ENCODE measurements around the gene GBA2.

GBA2 gene

DNA sequence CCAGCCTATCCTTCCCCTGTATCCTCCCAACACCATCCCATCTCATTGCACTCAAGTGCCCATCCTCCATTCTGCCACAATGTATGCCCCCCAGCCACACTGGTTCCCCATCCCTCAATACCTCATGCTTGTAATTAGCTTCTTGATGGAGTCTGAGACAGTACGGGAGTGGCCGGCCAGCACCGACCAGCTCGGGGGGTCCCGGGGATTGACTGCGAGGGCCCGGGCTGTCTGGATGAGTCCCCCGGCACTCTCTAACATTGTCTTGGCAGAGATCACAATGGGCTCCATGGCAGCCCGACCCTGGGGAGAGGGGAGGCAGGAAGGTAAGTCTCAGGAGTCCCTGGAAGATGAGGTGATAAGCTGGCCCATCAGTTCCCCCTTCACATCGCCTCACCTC, 42.1 kb downstream of the GBA2 start:
- H3K27ac ChIP-seq = no peak overlapping the region
- TF ChIP-seq, protein P1, sequence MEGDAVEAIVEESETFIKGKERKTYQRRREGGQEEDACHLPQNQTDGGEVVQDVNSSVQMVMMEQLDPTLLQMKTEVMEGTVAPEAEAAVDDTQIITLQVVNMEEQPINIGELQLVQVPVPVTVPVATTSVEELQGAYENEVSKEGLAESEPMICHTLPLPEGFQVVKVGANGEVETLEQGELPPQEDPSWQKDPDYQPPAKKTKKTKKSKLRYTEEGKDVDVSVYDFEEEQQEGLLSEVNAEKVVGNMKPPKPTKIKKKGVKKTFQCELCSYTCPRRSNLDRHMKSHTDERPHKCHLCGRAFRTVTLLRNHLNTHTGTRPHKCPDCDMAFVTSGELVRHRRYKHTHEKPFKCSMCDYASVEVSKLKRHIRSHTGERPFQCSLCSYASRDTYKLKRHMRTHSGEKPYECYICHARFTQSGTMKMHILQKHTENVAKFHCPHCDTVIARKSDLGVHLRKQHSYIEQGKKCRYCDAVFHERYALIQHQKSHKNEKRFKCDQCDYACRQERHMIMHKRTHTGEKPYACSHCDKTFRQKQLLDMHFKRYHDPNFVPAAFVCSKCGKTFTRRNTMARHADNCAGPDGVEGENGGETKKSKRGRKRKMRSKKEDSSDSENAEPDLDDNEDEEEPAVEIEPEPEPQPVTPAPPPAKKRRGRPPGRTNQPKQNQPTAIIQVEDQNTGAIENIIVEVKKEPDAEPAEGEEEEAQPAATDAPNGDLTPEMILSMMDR (conservative IDR thresholded peaks at IDR 0.05; ENCODE audit: low read depth) = no peak
- ChIA-PET CTCF (interaction anchor here (2.0 kb wide), 1 partner anchor 11 kb away, joined by 10 read pairs; no protein-coding TSS in a partner anchor), POLR2A (ENCODE audit: low non-redundant PET) (no interaction called here)
- no peak for DNase-seq (ENCODE audit: low spot score)

DNA sequence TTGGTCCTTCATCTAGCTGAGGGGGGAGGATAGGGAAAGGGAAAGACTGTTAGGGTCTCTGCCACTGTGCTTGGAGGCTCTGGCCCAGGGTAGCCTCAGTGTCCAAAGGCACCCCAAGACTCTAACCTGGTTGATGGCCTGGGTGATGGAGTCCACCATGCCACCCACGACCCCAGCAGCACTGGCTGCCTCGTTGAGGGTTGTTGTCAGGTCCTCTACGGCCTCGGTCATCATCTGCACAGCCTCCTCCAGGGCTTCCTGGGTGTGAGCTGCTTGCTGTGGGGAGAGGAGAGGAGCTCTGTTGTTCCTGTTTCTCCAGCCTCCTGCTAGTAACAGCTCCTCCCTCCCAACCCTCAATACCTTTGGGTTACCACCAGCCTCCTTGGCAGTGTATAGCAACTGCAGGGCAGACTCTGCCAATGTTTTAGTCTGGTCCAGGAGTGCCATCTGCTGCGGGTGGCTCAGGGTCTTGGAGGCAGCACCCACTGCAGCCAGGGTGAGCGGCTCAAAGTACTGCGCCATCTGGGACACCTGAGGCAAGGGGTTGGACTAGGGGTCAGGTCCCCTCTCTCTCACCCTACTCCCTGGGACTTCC, 43.1 kb downstream of the GBA2 start:
- POLR2A ChIA-PET (ENCODE audit: low non-redundant PET) = no interaction called here

DNA sequence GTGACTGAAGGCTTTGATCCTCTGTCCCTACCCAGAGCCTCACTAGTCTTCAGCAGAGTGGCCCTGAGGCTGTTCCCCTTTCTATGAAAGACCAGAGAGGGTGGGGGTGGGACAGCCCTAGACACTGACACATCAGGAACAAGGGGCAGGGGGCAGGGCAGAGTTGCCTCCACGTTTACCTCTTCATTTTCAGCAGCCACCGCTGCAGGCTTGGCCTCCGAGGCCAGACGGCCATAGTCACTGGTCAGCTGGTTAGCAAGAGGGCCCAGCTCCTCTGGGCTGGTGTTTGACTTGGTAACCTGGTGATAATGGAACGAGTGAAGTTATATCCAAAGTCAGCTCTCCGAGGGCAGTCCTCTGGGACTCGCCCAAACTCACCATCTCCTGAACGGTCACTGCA, 43.7 kb downstream of the GBA2 start:
- ChIA-PET POLR2A (ENCODE audit: low non-redundant PET) (no interaction called here), CTCF (interaction anchor here (0.6 kb wide), 1 partner anchor 68 kb away, joined by 3 read pairs; no protein-coding TSS in a partner anchor)
- TF ChIP-seq, protein P1 (conservative IDR thresholded peaks at IDR 0.05; ENCODE audit: low read depth) = no peak
- H3K27ac ChIP-seq = no peak overlapping the region
- DNase-seq (ENCODE audit: low spot score) = no peak

More for the DNA sequence above, 43.1 kb downstream of the GBA2 start:
- no peak overlapping the region for H3K27ac ChIP-seq
- no peak for DNase-seq (ENCODE audit: low spot score)
- CTCF ChIA-PET = interaction anchor here (0.6 to 0.7 kb wide), 2 partner anchors 67 to 1067 kb away, joined by 3 read pairs; no protein-coding TSS in a partner anchor
- TF ChIP-seq, protein P1 (conservative IDR thresholded peaks at IDR 0.05; ENCODE audit: low read depth) = no peak

DNA sequence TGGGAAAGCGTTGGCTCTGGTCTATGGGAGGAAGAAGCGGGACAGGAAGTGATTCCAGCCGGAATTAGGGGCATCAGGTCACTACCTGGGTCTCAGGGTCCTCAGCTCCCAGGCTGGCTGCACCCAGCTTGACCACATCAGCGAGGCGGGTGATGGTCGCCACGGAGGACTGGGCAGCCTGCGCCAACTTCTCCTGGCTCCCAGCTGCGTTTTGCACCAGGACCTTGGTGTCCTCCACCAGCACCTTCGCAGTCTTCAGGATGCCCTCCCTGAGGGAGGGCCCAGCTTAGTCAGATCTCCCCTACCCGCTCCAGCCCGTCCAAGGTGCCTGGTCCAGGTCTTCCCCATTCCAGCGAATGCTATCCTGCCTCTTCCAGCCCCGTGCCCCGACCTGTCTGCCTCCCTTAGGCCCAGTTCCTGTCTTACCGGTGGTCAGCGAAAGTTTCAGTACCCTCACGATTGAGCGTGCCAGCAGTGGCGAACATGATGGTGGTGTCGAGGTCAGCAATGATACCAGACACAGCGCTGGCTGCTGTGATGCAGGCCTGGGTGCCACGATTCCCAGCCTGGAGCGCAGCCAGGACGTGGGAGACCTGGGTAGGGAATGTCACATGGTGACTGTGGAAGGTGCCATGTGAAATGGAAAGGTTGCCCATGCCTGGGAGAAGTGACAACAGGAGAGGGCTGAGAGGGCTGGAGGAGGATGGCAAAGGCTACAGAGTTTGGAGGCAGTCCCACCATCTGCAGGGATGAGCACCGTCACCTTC, 44.9 kb downstream of the GBA2 start:
- H3K27ac ChIP-seq = no peak overlapping the region
- ChIA-PET POLR2A (ENCODE audit: low non-redundant PET) (no interaction called here), CTCF (interaction anchor here (0.7 to 0.9 kb wide), 2 partner anchors 92 to 364 kb away, joined by 3 to 4 read pairs; no protein-coding TSS in a partner anchor)
- DNase-seq (ENCODE audit: low spot score) = no peak
- TF ChIP-seq, protein P1 (conservative IDR thresholded peaks at IDR 0.05; ENCODE audit: low read depth) = no peak

DNA sequence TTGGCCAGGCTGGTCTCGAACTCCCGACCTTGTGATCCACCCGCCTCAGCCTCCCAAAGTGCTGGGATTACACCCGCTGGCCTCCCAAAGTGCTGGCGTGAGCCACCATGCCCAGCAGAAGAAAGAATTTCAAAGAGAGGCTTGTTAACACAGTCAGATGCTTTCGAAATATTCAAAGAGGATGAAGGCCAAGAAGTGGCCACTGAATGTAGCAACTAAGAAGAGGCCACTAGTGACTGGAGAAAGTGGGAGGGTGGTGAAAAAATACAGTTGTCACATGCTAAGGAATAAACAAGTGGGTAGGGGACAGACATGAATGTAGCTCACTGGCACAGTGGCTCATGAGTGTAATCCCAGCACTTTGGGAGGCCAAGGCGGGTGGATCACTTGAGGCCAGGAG, 46.3 kb downstream of the GBA2 start:
- no peak for DNase-seq (ENCODE audit: low spot score)
- TF ChIP-seq, protein P1 (conservative IDR thresholded peaks at IDR 0.05; ENCODE audit: low read depth) = no peak
- ChIA-PET CTCF (no interaction called here), POLR2A (ENCODE audit: low non-redundant PET) (no interaction called here)
- no peak overlapping the region for H3K27ac ChIP-seq

DNA sequence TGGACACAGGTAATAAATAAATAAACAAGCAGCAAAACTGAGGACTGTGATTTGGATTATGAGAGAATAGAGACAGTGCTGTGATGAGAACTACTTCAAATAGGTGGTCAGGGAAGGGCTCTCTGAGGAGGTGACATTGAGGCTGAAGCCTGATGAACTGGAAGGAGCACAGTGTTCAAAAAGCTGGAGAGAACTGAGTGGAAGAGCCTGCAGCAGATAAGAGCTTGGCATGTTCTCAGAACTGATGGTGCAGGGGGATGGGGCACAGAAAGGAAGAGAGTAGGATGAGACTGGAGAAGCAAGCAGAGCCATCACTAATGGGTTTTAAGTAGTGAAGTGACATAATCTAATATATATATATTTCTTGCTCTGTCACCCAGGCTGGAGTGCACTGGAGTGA, 48.1 kb downstream of the GBA2 start:
- ChIA-PET POLR2A (ENCODE audit: low non-redundant PET) (no interaction called here), CTCF (interaction anchor here (0.6 kb wide), 1 partner anchor 181 kb away, joined by 3 read pairs; no protein-coding TSS in a partner anchor)

More for the DNA sequence above, 48.1 kb downstream of the GBA2 start:
- no peak overlapping the region for H3K27ac ChIP-seq
- TF ChIP-seq, protein P1 (conservative IDR thresholded peaks at IDR 0.05; ENCODE audit: low read depth) = no peak
- DNase-seq (ENCODE audit: low spot score) = no peak

All from RWPE1 (cell line).